ENCODE measurements around the gene LUZP2.

GRCh38 chr11:24697522-24698111 lies 200.8 kb downstream of the LUZP2 start:
- TF ChIP-seq POLR2A (IDR thresholded peaks at IDR 0.05) (no peak), CTCF (IDR thresholded peaks at IDR 0.05) (no peak), EP300 (IDR thresholded peaks at IDR 0.05) (no peak)

Measured in gastroesophageal sphincter (tissue), 3 donors.